Sigmoid colon (tissue), 7 donors: ENCODE results near the gene CHCHD6. TPM values are rescaled to one million over a fixed set of nuclear protein-coding genes. Genes with fewer than 3 reads are reported as not detected.
A peak's percentile ranks its signal among the peaks of the same experiment; 100 is the strongest.
"Not testable (repeated sequence)": the region's sequence is repeated elsewhere in the genome, so short reads cannot be mapped to it uniquely, and the experiment has no call there.

ENCODE experiments used
- DNase-seq: peaks from one replicate; pipeline ENCODE4 v3.0.0-alpha.2; 2019
- H3K27ac ChIP-seq, 4 donors: fragments of 200-600 bp; sonication (generic); one replicate each; pipeline ENCODE4 v1.5.1; 2016 to 2019; ENCODE audit warnings: mild to moderate bottlenecking in 1 of 4
- H3K27me3 ChIP-seq, 3 donors: fragments of 200-600 bp; sonication (generic); one replicate each; pipeline ENCODE4 v1.5.1; 2019; ENCODE audit warnings: mild to moderate bottlenecking in 1 of 3
- H3K36me3 ChIP-seq, 4 donors: fragments of 200-600 bp; sonication (generic); one replicate each; pipeline ENCODE4 v1.5.1; 2016 to 2019
- H3K4me1 ChIP-seq, 4 donors: fragments of 200-600 bp; sonication (generic); one replicate each; pipeline ENCODE4 v1.5.1; 2017 to 2019
- H3K4me3 ChIP-seq, 4 donors: fragments of 200-600 bp; sonication (generic); one replicate each; pipeline ENCODE4 v1.5.1; 2017 to 2019; ENCODE audit warnings: mild to moderate bottlenecking in 2 of 4, moderate library complexity in 1 of 4
- H3K9me3 ChIP-seq, 4 donors: fragments of 200-600 bp in 3 of 4; sonication (generic) in 3 of 4; one replicate each; pipeline versions ENCODE4 v1.5.1 to v1.6.1; 2013 to 2019
- EP300 ChIP-seq, 4 donors: sonication (generic); formaldehyde crosslinking; IDR thresholded peaks; one replicate each; pipeline ENCODE4 v1.6.1; 2017; ENCODE audit warnings: antibody characterized with exemption in 4 of 4
- POLR2A ChIP-seq, 2 donors: fragments of 450-650 bp; IDR thresholded peaks; one replicate each; pipeline ENCODE4 v1.6.1; 2016; ENCODE audit warnings: antibody characterized with exemption in 2 of 2, mild to moderate bottlenecking in 2 of 2, moderate library complexity in 2 of 2
- POLR2AphosphoS5 ChIP-seq, 4 donors: sonication (generic); formaldehyde crosslinking; IDR thresholded peaks; one replicate each; pipeline ENCODE4 v1.6.1; 2017; ENCODE audit warnings: antibody characterized with exemption in 4 of 4
- WGBS, 2 donors: extraction: QIAGEN DNeasy Blood & Tissue Kit; methylation state at CpG; one replicate each; pipeline ENCODE4 v1.1.7; 2013; 5-methylcytosine and 5-hydroxymethylcytosine counted together
- intact Hi-C: fragments of 100-400 bp; cut with DNase I; formaldehyde crosslinking; loops from one replicate; pipeline ENCODE4 v1.15.1; 2023
- polyA plus RNA-seq, 3 donors: library from polyadenylated mRNA; stranded (reverse); fragments of 200-250 nt; gene quantifications; one replicate each; pipeline ENCODE4 v1.2.3, GENCODE V29; 2013
- total RNA-seq, 4 donors: library from RNA; depleted of rRNA; stranded (reverse); fragments of >200 nt; gene quantifications; one replicate each; pipeline ENCODE4 v1.1.0, GENCODE V29; 2016
- TF ChIP-seq, protein P1 (sequence below), 4 experiments: fragments of 450-650 bp in 3 of 4; fragments of 200-600 bp in 1 of 4; IDR thresholded peaks; one replicate each; pipeline ENCODE4 v1.5.1; 2016 to 2019; ENCODE audit warnings: antibody characterized with exemption in 4 of 4, mild to moderate bottlenecking in 3 of 4, moderate library complexity in 2 of 4
- donor health status: healthy with polysubstance abuse.
- donor health status: Bipolar disorder and iron deficiency.
- donor health status: healthy.

CHCHD6 gene
- total and polyA plus RNA-seq, 7 donors = 8.0 to 20.9 (median 14.4) TPM

DNA sequence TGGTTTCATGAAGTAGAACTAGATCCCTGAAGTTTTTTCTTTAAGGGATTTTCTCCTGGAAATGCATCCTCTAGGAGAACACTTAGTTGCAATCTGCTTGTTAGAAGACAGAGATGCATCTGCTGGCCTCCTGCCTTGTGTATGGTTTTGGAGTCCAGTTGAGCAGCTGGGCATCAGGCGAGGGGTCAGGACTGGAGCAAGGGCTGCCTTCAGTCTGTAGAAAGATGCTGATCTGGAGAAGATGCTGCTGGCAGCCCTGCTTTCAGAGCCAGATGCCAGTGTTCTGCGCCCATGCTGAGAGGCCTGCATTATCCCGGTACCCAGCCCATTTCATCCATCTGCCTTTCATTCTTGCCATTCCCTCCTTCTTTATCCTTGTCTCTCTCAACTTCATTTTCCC, 77.4 kb downstream of the CHCHD6 start:
- WGBS, 2 donors = 84 to 94% methylated on average over 3 of the region's 3 CpGs
- TF ChIP-seq EP300 (IDR thresholded peaks at IDR 0.05) (no peak), POLR2A (IDR thresholded peaks at IDR 0.05) (no peak), POLR2AphosphoS5 (IDR thresholded peaks at IDR 0.05) (no peak)
- TF ChIP-seq, protein P1, sequence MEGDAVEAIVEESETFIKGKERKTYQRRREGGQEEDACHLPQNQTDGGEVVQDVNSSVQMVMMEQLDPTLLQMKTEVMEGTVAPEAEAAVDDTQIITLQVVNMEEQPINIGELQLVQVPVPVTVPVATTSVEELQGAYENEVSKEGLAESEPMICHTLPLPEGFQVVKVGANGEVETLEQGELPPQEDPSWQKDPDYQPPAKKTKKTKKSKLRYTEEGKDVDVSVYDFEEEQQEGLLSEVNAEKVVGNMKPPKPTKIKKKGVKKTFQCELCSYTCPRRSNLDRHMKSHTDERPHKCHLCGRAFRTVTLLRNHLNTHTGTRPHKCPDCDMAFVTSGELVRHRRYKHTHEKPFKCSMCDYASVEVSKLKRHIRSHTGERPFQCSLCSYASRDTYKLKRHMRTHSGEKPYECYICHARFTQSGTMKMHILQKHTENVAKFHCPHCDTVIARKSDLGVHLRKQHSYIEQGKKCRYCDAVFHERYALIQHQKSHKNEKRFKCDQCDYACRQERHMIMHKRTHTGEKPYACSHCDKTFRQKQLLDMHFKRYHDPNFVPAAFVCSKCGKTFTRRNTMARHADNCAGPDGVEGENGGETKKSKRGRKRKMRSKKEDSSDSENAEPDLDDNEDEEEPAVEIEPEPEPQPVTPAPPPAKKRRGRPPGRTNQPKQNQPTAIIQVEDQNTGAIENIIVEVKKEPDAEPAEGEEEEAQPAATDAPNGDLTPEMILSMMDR (IDR thresholded peaks at IDR 0.05) = no peak
- H3K9me3 ChIP-seq = no peaks in the 10 kb centered on the region
- peak overlapping the region in 1 of 4 donors; percentile 65 for H3K27ac ChIP-seq
- H3K36me3 ChIP-seq = no peaks in the 10 kb centered on the region
- intact Hi-C loops = no loop called here
- H3K27me3 ChIP-seq = no peaks in the 10 kb centered on the region
- H3K4me3 ChIP-seq = no peak overlapping the region
- H3K4me1 ChIP-seq = peaks cover 0 to 9% (median 2%) of the 10 kb centered on the region in 4 donors
- DNase-seq = no peak

DNA sequence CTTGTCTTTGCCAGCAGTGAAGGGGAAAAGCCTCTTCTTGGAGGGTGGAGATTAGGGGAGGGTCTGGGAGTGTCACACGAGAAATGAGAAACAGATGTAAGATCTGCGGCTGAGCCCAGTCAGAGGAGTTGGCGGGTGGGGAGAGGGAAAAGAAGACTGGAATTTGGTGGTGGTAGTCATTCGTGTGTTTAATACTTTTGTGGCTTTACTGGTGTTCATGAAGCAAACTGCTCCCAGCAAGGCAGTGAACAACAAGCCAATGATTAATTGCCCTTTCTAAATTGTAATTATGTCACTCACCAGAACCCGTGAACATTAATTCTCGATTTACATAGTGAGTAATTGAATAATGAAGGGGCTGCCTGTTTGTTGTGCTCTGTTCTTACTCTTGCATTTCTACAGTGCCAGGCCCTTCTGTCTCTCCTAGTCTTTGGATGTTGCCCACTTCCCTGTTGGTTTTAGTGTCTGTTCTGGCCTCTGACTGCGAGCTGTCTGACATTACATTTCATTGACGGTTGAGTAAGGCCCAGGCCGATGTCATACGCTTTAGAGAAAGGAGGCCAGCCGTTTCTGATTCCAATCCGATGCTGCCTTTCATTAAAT, 78.0 kb downstream of the CHCHD6 start:
- H3K27me3 ChIP-seq = no peaks in the 10 kb centered on the region

DNA sequence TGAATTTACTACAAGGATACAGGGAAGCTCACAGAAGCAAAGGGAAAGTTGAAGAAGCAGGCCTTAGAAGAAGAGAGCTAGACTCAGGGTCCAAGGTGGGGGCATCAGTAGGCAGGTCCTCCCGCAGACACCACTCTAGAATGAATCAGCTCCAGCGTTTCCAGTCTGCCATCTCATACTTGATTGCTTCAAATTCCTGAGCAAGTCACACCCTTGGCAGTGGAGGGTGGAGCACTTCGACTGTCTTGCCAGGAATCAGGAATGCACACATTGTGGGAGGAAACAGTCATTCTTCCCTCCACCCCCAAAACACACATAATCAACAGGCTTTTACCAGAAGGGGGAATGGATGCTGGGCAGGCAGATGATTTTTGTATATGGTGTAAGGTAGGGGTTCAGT, 78.5 kb downstream of the CHCHD6 start:
- intact Hi-C loops = no loop called here
- 19 to 68% methylated on average over 3 of the region's 3 CpGs for WGBS, 2 donors

More for the DNA sequence above, 78.0 kb downstream of the CHCHD6 start:
- H3K4me1 ChIP-seq = peaks cover 0 to 9% (median 2%) of the 10 kb centered on the region in 4 donors
- TF ChIP-seq, protein P1 (IDR thresholded peaks at IDR 0.05) = no peak
- TF ChIP-seq EP300 (IDR thresholded peaks at IDR 0.05) (no peak), POLR2A (IDR thresholded peaks at IDR 0.05) (no peak), POLR2AphosphoS5 (IDR thresholded peaks at IDR 0.05) (peak in 1 of 4 donors; percentile 2)
- WGBS, 2 donors = 81 to 83% methylated on average over 12 of the region's 12 CpGs
- intact Hi-C loops = no loop called here
- H3K9me3 ChIP-seq = no peaks in the 10 kb centered on the region
- H3K36me3 ChIP-seq = no peaks in the 10 kb centered on the region
- H3K27ac ChIP-seq = peak overlapping the region in 1 of 4 donors; percentile 65
- no peak overlapping the region for H3K4me3 ChIP-seq
- no peak for DNase-seq

DNA sequence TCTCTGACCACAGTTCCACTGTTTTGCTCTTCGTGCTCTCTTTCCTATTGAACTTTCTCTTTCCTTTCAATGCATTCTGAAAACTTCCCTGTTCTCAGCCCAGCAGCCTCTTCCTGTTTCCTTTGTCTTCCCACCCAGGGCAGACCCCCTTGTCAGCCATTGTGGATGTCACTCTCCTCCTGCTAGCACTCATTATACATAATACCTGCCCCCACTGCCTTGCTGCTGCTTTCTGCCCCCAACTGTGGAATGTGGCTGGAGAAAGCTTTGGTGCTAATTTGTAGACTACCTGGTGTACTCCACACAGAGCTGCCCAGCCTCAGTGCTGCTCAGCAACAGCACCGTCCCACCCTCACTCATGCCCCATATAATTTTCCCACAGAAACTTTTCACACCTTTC, 80.2 kb downstream of the CHCHD6 start:
- 71 to 90% methylated on average over 2 of the region's 2 CpGs for WGBS, 2 donors

More for the DNA sequence above, 78.5 kb downstream of the CHCHD6 start:
- H3K27me3 ChIP-seq = no peaks in the 10 kb centered on the region
- H3K4me3 ChIP-seq = no peak overlapping the region
- H3K9me3 ChIP-seq = no peaks in the 10 kb centered on the region
- H3K36me3 ChIP-seq = no peaks in the 10 kb centered on the region
- H3K27ac ChIP-seq = peak overlapping the region in 1 of 4 donors; percentile 65
- no peak for DNase-seq
- peaks cover 0 to 9% (median 2%) of the 10 kb centered on the region in 4 donors for H3K4me1 ChIP-seq
- TF ChIP-seq EP300 (IDR thresholded peaks at IDR 0.05) (no peak), POLR2A (IDR thresholded peaks at IDR 0.05) (no peak), POLR2AphosphoS5 (IDR thresholded peaks at IDR 0.05) (no peak)
- TF ChIP-seq, protein P1 (IDR thresholded peaks at IDR 0.05) = no peak

DNA sequence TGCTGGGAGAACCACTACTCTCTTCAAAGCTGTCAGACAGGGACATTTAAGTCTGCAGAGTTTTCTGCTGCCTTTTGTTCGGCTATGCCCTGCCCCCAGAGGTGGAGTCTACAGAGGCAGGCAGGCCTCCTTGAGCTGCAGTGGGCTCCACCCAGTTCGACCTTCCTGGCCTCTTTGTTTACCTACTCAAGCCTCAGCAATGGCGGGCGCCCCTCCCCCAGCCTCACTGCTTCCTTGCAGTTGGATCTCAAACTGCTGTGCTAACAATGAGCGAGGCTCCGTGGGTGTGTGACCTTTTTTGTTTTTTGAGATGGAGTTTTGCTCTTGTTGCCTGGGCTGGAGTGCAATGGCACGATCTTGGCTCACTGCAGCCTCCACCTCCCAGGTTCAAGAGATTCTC, 87.3 kb downstream of the CHCHD6 start:
- H3K27ac ChIP-seq, H3K4me3 ChIP-seq, H3K9me3 ChIP-seq, intact Hi-C loops, H3K36me3 ChIP-seq, DNase-seq, H3K27me3 ChIP-seq, H3K4me1 ChIP-seq: not testable (repeated sequence)
- 83 to 84% methylated on average over 7 of the region's 7 CpGs for WGBS, 2 donors

More for the DNA sequence above, 80.2 kb downstream of the CHCHD6 start:
- intact Hi-C loops = no loop called here
- TF ChIP-seq EP300 (IDR thresholded peaks at IDR 0.05) (no peak), POLR2A (IDR thresholded peaks at IDR 0.05) (no peak), POLR2AphosphoS5 (IDR thresholded peaks at IDR 0.05) (no peak)
- TF ChIP-seq, protein P1 (IDR thresholded peaks at IDR 0.05) = no peak
- no peaks in the 10 kb centered on the region for H3K36me3 ChIP-seq
- H3K27ac ChIP-seq = no peak overlapping the region
- peaks cover 0 to 9% (median 2%) of the 10 kb centered on the region in 4 donors for H3K4me1 ChIP-seq
- H3K9me3 ChIP-seq = no peaks in the 10 kb centered on the region
- H3K27me3 ChIP-seq = no peaks in the 10 kb centered on the region
- no peak overlapping the region for H3K4me3 ChIP-seq
- DNase-seq = no peak
